Subcutaneous adipose tissue (tissue), 4 donors: ENCODE results near the gene ANKRD11. TPM values are rescaled to one million over a fixed set of nuclear protein-coding genes. Genes with fewer than 3 reads are reported as not detected.

ENCODE experiments used
- total RNA-seq, 4 donors: library from RNA; depleted of rRNA; stranded (reverse); fragments of >200 nt; gene quantifications; one replicate each; pipeline ENCODE4 v1.1.0, GENCODE V29; 2016
- TF ChIP-seq, protein P1 (sequence below): fragments of 450-650 bp; IDR thresholded peaks from one replicate; pipeline ENCODE4 v1.5.1; 2016; ENCODE audit warnings: low read depth, mild to moderate bottlenecking, control low read depth, antibody characterized with exemption, moderate library complexity

ANKRD11 gene
- total RNA-seq, 4 donors from 2014 or later, result 56.1 to 190 (median 62.6) TPM

DNA sequence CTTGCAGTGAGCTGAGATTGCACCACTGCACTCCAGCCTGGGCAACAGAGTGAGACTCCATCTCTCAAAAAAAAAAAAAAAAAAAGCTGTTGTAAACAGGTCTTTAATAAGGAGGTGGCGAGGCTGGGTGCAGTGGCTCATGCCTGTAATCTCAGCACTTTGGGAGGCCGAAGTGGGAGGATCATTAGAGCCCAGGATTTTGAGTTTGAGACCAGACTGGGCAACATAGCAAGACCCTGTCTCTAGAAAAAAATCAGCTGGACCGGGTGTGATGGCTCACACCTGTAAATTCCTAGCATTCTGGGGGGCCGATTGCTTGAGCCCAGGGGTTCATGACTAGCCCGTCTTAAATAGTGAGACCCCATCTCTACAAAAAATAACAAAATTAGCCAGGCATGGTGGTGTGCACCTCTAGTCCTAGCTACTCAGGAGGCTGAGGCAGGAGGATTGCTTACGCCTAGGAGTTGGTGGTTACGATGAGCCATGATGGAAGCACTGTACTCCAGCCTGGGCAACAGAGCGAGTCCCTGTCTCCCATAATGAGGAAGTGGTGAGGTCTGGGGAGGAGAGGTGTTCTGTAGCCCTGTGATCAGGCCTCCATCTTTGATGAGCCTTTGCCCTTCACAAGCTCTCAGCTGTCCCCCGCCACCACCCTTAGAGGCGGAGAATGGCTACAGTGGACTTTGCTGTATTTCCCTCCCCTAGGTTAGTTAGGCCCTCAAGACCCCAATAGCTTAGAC lies 236.6 kb downstream of the ANKRD11 start:
- TF ChIP-seq, protein P1, sequence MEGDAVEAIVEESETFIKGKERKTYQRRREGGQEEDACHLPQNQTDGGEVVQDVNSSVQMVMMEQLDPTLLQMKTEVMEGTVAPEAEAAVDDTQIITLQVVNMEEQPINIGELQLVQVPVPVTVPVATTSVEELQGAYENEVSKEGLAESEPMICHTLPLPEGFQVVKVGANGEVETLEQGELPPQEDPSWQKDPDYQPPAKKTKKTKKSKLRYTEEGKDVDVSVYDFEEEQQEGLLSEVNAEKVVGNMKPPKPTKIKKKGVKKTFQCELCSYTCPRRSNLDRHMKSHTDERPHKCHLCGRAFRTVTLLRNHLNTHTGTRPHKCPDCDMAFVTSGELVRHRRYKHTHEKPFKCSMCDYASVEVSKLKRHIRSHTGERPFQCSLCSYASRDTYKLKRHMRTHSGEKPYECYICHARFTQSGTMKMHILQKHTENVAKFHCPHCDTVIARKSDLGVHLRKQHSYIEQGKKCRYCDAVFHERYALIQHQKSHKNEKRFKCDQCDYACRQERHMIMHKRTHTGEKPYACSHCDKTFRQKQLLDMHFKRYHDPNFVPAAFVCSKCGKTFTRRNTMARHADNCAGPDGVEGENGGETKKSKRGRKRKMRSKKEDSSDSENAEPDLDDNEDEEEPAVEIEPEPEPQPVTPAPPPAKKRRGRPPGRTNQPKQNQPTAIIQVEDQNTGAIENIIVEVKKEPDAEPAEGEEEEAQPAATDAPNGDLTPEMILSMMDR, result no peak

DNA sequence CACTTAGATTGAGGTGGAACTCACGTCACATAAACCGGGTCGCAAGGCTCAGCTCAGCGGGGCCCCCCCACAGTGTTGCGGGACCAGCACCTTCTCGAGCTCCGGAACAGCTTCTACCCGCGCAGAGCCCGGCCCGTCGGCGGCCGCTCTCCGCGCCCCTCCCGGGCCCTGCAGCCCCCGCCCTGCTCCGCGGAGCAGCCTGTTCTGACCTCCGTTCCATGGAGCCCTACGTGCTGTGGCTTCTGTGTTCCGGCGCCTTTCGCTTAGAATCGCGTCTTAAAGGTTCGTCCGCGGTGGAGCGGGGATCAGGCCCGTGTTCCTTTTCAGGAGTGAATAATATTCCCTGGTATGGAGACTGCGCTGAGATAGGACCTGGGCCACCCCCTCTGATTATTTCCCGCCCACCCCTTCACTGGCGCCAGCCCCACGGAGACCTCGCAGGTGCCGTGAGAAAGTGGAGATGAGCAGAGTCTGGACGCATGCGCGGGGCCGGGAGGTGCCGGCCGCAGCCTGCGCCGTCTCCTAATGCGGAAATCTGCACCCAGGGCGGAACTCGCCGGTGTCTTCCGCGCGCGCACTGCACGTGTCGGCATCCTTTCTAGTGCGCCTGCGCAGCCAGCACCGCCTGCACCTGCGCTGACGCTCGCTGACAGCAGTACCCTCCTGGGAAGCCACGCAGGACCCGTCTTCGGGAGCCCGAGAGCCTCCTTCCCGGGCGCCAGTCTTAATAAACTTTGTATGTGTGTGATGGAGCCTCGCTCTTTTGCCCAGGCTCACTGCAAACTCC lies 242.0 kb downstream of the ANKRD11 start:
- TF ChIP-seq, protein P1, result no peak

DNA sequence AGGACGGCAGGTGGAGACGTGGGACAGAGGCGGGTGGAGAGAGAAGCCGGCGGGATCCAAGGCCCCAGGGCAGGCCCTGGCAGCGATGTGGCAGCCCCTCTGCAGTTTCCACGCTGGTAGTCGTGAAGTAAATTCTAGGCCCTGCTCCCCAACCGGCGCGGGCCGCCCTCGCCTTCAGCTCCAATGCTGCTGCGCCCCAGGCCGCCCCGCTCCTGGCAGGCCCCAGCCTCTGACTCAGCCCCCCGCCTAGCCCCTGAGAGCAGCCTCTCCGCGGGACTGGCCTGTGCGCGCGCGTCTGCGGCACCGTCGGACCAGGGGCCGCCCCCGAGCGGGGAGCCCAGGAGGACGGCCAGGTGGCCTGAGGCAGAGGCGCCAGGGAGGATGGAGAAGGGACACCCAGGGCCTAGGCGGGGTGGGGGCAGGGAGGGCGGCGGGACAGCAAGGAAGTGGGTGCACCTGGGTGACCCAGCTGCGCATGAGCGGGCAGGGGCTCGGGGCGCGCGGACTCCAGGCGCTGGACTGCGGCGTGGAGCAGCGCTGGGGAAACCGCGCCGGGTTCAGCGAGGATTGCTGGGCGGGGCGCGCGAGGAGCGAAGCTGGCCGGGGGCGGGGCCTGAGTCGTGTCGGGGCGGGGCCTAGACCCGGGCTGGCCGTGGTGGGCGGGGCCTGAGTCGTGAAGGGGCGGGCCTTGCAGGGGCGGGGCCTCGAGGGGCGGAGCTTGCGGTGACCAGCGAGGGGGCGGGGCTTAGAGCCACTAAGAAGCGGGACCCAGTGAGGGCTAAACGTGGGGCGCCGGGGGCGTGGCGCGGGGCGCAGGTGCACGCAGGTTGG lies 243.2 kb downstream of the ANKRD11 start:
- TF ChIP-seq, protein P1, result no peak

DNA sequence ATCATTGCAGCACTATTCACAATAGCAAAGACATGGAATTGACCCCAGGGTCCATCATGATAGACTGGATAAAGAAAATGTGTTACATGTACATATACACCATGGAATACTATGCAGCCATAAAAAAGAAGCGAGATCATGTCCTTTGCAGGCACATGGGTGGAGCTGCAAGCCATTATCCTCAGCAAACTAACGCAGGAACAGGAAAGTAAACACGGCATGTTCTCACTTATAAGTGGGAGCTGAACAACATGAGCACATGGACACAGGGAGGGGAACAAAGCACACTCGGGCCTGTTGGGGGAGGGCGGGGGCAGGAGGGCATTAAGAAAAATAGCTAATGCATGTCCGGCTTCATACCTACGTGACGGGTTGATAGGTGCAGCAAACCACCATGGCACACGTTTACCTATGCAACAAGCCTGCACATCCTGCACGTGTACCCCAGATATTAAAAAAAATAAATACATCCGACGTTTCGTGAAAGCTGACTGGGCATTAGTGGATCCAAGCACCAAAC lies 243.9 kb downstream of the ANKRD11 start:
- TF ChIP-seq, protein P1, result no peak

DNA sequence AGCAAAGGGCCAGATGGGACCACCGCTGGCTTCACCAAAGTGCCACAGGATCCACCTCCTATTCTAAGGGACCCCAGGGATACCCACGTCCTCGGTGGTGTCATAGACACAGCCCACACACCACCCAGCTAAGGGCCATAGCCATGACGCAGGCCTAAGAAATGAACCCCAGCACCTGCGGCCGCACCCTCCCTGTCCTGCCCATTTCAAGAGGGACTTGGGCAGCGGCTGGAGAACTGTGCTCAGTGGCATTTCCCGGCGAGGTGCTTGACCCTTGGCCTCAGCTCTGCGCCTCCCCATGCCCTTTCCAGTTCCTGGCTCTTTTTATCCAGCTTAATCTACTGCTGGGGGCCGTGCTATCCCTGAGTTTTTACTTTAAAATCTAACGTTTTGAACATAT lies 245.6 kb downstream of the ANKRD11 start:
- TF ChIP-seq, protein P1, result no peak

DNA sequence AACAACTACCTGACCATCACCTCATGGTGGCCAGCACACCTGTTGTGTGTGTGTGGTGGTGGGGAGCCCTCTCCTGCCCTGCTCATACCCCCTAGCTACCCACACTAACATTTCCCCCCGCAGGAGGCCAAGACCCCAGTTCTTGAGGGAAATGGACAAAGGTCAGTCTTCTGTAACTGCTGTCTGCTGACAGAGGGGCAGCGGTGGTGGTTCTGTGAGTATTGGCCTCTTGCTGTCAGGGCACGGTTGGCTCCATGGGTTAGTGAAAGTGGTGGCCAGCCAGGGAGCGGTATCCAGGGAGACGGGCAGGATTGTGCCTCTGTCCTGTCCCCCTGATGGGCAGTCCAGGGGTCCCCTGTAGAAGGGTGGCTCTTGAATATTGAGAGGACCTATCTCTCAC lies 246.7 kb downstream of the ANKRD11 start:
- TF ChIP-seq, protein P1, result no peak
